Endothelial cell of hepatic sinusoid (primary cell): Measurements from ENCODE around the gene CYP1A1.

ENCODE experiments used
- in situ Hi-C: cut with HindIII; loops from 2 replicates; pipeline ENCODE4 v1.10.0; 2017; ENCODE audit warnings: low sequenced_read_pairs

The CYP1A1 gene, protein sequence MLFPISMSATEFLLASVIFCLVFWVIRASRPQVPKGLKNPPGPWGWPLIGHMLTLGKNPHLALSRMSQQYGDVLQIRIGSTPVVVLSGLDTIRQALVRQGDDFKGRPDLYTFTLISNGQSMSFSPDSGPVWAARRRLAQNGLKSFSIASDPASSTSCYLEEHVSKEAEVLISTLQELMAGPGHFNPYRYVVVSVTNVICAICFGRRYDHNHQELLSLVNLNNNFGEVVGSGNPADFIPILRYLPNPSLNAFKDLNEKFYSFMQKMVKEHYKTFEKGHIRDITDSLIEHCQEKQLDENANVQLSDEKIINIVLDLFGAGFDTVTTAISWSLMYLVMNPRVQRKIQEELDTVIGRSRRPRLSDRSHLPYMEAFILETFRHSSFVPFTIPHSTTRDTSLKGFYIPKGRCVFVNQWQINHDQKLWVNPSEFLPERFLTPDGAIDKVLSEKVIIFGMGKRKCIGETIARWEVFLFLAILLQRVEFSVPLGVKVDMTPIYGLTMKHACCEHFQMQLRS

DNA sequence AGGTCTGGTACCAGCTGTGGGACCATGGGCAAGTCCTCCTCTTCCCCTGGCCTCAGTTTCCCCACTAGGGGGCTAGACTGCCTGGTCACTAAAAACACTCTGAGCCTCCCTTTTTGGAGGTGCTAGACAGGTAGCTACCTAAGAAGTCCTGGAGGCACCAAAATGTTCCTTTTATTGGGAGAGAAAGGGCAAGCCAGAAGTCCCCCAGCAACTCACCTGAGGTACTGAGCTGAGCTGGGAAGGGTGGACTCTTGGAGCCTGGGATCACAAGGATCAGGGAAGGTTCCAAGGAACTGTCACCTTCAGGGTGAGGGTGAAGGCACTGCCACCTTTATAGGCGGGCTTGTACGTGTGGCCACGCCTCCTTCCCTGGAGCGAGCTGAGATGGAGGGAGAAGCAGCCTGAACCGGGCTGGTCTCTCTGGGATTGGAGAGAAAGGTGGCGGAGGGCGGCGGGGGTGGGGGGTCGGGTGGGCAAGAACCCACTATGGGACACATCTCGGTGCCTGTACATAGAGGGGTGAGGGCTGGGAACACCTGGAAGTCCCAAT is at the start of gene CYP1A1:
Gene CYP1A1 (minus strand): TSS at position 304 of the 550 bp plus-strand sequence. CDS start 2,431 bp downstream, outside the sequence.
- in situ Hi-C loops = no loop called here

DNA sequence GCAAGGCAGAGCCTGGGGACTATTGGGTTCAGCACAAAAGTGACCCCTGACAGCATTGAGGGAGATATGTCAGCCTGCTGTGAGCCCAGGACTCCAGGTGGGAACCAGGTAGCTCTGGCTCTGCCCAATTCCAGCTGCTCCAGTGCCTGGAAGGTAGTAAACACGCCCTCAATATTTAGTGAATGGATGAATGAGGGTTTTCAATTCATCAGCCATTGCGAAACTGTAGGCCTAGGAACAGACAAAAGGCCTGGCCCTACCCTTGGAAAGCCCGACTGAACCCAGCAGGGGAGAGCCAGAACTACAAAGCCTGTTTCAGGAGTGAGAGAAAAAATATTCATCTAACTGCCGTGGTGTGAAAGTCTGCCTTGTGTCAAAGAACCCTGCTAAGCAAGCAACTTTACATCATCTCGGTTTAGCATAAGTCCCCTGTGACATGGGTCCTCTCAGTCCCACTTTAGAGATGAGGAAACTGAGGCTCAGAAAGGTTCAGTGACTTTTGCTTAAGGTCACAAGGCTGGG is 48.5 kb upstream of the CYP1A1 start:
- in situ Hi-C loops = loop anchor here (5.0 kb wide), 5 partner anchors 36 to 221 kb away; no protein-coding TSS in a partner anchor

DNA sequence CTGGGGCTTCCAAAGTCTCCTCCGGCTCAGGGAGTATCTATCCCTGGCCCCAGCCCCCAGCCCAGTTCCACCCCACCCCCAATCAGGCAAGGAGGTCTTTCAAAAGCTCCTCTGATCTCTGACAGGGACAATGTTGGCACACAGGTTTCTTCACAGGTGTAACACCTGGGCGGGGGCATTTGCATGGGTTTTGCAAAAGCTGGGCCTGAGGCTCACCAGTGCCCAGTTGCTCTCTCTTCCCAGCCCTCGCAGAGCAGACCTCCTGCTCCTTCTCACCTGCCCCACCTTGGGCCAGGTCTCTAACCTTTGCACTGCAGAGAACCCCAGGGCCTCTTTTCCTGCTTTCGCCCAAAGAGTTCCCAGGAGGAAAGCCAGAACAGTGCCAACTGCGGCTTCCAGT is 48.0 kb upstream of the CYP1A1 start:
- in situ Hi-C loops = loop anchor here (5.0 kb wide), 5 partner anchors 36 to 221 kb away; no protein-coding TSS in a partner anchor

DNA sequence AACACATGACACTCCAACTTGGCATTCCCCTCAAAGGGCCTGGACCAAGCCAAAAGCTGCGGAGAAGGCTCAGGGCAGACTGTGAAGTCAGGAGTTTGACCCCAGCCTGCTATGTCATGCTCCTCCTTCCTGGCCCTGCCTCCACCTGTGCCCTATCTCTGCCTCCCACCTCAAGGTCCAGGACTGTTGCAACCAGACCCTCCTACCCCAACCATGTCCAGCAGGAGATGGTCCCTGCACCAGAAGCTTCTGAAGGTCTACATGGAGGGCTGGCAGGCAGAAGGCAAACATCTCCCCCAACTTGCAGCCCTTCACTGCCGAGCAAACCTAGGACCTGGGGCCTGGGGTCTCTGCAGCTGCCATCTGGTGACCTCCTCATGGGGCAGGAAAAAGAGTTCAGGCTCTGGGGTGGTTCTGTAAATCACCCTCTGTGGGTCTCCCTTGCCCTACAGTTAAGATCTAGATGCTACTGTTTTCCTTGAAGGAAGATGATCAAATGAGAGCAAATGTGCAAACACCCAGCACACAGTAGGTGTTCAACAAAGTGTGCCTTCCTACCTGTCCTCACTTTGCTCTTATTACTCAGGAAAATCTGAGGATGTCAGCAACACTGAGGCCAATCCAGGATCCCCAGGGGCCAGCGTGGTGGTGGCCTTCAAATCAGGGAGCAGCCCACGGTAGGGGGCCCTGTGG is 45.0 kb upstream of the CYP1A1 start:
- in situ Hi-C loops = loop anchor here (5.0 kb wide), 5 partner anchors 33 to 218 kb away; no protein-coding TSS in a partner anchor

DNA sequence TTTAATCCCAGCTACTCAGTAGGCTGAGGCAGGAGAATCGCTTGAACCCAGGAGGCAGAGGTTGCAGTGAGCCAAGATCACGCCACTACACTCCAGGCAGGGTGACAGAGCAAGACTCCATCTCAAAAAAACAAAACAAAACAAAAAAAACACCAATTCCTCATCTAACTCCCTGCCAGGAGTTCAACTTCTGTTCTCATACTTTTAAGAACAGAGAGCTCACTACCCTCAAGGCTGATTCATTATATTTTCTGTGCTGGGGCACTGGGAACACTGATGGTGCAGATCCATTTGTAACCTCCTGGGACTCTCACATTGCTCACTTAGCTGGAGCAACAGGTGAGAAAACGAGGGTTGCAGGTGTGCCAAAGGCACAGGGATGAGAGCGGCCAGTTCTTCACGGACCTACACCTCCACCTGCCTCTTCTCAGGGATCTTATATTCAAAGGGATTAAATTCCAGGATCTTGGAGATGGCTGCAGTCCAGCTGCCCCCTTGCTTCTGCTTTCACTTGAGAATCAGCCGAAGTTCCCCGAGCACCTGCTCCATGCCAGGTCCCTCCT is 44.2 kb upstream of the CYP1A1 start:
- in situ Hi-C loops = loop anchor here (5.0 kb wide), 5 partner anchors 32 to 217 kb away; no protein-coding TSS in a partner anchor

DNA sequence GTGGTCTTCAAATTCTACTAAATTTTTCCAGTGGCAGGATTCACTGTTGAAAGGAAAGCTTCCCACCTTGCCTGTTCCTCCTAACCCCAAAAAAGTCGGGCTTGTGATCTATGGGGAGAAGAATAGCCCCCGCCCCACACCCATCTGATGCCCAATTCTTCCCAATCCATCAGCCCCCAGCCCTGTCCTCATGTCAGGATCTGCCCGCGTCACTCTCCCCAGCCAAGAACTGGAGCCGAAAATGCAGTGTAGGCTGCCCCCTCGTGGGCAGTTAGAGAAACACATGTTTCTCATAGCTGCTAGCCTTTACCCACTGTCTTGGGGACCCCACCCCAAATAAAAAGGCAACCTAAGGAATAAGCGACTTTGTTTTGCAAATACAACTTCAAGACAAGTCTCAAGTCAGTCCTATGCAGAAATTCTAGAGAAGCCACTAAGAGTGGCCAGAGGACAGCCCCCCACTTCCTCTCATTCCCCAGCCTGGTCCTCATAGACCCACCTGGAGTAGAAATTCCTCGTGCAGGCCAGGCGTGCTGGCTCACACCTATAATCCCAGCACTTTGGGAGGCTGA is 43.5 kb upstream of the CYP1A1 start:
- in situ Hi-C loops = no loop called here

DNA sequence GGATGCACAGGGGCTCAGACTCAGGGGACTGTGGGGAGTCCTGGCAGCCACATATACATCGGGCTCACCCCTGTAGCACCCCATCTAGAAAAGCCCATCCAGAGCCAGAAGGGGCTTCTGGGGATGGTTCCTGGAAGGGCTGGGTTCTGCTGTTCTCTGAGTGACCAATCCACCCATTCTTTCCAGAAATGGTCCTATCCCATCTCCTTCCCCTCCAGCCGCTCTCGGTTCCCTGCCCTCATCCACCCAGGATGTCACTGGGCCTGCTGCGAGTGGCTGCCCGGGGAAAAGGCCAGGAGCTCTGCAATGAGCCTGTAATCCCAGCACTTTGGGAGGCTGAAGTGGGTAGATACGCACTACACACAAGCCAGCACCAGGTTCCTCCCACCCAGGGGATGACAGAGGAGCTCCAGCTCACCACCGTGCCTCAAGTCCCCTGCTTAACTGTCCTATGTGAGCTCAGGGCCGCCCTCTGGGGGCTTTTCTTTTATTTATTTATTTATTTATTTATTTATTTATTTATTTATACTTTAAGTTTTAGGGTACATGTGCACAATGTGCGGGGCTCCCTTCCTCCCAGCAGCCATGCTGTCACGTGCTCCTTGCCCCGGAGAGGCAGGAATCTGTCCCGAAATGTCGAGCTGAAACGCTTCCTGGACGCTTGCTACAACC is 42.9 kb upstream of the CYP1A1 start:
- in situ Hi-C loops = no loop called here

DNA sequence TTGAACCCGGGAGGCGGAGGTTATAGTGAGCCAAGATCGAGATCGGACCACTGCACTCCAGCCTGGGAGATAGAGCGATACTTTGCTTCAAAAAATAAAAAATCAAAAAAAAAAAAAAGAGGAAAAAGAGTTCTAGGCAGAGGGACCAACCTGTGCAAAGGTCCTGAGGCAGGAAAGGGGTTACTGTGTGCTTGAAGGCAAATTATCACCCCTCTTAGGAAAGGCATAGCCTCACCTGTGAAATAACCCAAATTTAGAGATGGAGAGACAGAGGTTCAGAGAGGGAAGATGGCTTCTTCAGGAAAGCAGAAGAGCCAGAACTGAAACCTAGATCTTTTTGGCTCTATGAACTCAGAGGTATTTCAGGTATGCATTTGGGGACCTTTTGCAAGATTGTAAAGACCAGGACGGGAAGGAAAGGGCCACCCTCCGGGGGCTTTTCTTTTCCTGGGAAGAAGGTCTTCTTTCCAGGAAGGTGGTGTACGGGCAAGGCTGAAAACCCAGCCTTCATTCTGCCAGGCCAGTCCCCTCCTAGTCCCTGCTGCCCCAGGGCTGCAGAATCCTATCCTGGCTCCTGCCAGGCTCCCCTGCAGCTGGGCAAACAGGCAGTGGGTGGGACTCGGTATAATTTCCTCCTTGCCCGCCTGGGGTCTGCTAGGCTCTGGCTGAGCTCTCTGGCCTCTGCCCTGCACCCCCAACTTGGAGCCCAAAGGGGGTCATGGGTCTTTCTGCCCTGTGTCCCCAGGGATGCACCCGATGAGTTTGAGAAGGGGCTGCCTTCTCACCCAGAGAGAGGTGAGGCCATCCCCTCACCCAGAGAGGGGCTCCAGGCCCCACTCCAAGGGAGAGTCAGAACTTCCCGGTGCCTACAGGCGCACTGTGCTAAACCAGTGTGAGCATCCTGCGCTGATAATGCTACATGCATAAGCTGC is 42.1 kb upstream of the CYP1A1 start:
- in situ Hi-C loops = no loop called here

DNA sequence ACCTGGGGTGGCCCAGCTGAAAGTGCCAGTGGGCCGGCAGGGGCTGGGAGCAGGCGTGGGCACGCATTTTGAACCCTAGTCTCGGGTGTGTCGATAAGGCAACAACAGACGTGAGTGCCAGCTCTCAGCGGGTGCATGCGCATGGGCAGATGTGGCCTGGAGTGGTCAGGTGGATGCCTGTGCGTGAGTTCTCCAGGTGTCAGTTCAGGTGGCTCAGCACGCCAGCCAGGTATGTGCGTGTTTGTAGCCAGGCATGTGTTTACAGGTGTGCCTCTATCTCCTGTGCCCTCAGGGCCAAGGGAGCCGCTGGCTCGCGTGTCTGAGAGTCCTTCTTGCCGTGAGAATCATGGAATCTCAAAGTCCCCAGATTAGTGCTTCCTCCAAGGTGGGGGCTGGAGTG is 38.1 kb upstream of the CYP1A1 start:
- in situ Hi-C loops = no loop called here

DNA sequence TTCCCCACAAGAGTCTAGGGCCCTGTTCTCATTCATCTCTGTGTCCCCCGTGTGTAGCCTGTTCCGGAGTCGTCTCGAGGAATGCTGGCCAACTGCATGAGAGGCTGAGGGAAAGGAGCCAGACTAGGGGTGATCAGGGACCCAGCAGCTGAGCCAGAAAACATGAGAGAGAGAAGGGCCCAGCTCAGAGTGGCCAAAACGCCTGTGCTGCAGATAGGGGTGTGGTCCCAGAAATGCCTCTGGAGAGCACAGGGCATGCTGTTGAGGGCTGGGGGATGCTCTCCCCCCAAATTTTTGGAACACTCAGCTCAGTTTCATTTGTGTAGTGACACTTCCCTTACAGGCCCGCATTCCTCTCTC is 37.4 kb upstream of the CYP1A1 start:
- in situ Hi-C loops = no loop called here

DNA sequence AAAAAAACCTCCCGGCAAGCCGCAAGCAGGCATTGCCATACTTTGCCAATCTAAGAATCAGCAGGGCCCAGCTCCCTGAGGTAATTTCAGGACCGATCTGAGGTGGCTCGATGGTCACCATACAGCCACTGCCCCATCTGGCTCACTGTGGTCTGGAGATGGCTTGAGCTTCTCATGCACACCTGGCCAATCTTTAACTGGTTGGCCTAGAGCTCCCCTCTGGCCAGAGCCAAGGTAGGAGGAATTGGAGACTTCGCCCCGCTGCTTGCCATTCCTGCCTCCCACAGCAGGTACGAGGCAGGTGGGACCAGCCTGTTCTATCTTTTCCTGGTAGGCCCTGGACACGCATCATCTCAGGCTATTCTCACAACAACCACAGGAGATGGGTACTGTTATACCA is 33.4 kb upstream of the CYP1A1 start:
- in situ Hi-C loops = loop anchor here (5.0 to 10.0 kb wide), 2 partner anchors 56 to 386 kb away; partner anchors contain the start of gene LMAN1L

DNA sequence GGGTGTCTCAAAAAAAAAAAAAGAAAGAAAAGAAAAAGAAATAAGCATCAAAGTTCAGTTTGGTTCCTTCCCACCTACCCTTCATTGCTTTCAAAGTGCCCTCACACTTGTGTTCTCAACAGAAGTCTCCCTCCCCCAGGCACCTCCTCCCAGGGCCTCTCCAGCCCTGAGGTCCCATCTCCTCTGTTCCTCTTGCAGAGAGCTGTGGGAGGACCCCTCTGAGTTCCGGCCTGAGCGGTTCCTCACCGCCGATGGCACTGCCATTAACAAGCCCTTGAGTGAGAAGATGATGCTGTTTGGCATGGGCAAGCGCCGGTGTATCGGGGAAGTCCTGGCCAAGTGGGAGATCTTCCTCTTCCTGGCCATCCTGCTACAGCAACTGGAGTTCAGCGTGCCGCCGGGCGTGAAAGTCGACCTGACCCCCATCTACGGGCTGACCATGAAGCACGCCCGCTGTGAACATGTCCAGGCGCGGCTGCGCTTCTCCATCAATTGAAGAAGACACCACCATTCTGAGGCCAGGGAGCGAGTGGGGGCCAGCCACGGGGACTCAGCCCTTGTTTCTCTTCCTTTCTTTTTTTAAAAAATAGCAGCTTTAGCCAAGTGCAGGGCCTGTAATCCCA is 29.4 kb upstream of the CYP1A1 start:
- in situ Hi-C loops = loop anchor here (5.0 to 10.0 kb wide), 2 partner anchors 60 to 382 kb away; partner anchors contain the start of gene LMAN1L

DNA sequence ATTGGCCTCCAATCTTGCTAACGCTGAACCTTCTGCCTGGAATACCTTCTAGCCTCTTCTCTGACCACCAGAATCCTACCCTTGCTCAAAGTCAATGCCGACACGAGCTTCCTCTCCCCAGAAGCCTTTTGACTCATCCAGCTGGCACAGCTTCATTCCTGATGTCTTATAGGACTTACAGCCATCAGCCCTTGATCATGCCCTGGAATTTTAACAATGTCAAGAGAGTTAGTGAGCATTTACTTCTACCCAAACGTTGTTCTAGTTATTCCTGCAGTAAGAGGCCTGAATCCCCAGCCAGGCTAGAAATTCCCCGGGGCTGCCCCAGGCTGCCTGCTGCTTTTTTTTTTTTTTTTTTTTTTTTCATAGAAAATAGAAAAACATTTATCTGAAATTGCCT is 27.2 kb upstream of the CYP1A1 start:
- in situ Hi-C loops = loop anchor here (10.0 kb wide), 1 partner anchor 62 kb away; the partner anchor contains the start of gene LMAN1L

DNA sequence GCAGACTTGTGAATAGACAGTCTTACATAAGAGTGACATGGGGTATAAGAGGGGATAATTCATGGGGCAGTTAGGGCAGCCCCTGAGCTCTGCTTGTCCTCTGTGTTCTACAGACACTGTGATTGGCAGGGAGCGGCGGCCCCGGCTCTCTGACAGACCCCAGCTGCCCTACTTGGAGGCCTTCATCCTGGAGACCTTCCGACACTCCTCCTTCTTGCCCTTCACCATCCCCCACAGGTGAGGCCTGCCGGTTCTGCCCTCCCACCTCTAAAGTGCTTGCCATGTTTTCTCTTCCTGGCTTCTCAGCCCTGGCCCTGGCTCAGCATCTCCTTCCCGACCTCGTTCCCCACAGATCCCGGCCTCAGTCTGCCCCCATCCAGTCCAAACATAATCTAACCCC is 26.7 kb upstream of the CYP1A1 start:
- in situ Hi-C loops = loop anchor here (10.0 kb wide), 1 partner anchor 63 kb away; the partner anchor contains the start of gene LMAN1L

DNA sequence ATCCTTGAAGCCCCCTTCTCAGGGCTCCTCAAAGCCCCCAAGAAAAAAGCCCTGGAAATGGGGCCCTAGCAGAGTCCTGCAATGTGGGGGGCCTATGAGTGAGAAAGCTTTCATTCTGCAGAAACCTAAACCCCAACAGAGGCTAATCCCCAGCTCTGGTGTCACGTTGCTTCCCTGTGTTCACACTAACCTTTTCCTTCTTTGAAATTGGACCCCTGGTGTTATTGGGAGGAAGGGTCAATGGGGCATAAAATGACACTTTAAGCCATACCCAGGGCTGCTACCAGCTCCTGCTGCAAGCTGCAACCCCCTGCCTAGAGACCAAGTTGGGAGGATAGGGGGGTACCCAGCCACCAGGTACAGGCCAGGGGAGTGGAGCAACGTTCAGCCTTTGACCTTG is 25.4 kb upstream of the CYP1A1 start:
- in situ Hi-C loops = loop anchor here (10.0 kb wide), 1 partner anchor 64 kb away; the partner anchor contains the start of gene LMAN1L

DNA sequence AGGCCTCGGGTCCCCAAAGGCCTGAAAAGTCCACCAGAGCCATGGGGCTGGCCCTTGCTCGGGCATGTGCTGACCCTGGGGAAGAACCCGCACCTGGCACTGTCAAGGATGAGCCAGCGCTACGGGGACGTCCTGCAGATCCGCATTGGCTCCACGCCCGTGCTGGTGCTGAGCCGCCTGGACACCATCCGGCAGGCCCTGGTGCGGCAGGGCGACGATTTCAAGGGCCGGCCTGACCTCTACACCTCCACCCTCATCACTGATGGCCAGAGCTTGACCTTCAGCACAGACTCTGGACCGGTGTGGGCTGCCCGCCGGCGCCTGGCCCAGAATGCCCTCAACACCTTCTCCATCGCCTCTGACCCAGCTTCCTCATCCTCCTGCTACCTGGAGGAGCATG is 24.5 kb upstream of the CYP1A1 start:
- in situ Hi-C loops = loop anchor here (10.0 kb wide), 1 partner anchor 65 kb away; the partner anchor contains the start of gene LMAN1L

DNA sequence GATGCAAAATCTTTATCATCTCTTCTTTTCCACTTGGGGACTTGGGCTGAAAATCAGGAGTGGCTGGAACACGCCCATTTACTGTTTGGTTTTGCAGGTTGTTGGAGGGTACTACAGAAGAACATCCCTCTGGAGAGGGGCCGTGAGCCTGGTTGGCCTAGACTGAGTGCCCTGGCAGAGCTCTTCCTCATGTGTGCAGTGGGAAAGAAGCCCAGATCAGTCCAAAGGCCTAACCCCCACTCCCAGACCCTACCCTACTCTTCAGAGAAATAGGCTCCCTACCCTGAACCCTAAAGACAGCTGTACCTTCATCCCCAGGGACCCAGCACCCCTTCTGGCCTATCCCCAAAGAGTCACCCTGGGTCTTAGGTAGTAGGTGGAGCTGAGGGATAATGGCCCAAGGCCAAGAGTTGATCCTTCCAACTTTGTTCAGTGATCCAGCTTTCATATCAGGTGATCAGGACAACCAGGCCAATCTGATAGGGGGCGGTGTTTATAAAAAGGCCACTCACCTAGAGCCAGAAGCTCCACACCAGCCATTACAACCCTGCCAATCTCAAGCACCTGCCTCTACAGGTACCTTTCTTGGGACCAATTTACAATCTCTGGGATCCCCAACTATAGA is 23.1 kb upstream of the CYP1A1 start, which contains the start of gene CYP1A2:
Gene CYP1A2 (plus strand): TSS at position 524 of the 625 bp plus-strand sequence. CDS start 894 bp downstream, outside the sequence.
- in situ Hi-C loops = no loop called here
